SU-DHL-6 (cell line): ENCODE results near the gene MAP3K7.
"Not testable (repeated sequence)": the region's sequence is repeated elsewhere in the genome, so short reads cannot be mapped to it uniquely, and the experiment has no call there.

Source experiments
- H2AFZ ChIP-seq: fragments of 200-600 bp; sonication (generic); 2 replicates; pipeline ENCODE4 v1.6.1; 2014; ENCODE audit warnings: low read depth, mild to moderate bottlenecking, moderate library complexity, mixed read lengths, antibody characterized with exemption, low read length; ENCODE audit not compliant: severe bottlenecking
- H3F3A ChIP-seq: fragments of 200-600 bp; shearing (Covaris generic); 2 replicates; pipeline ENCODE4 v1.6.0; 2016; ENCODE audit warnings: antibody characterized with exemption, mild to moderate bottlenecking; ENCODE audit not compliant: insufficient read depth
- H3K27ac ChIP-seq: fragments of 200-600 bp; sonication (generic); 2 replicates; pipeline ENCODE4 v1.5.1; 2016; ENCODE audit warnings: low read depth, mild to moderate bottlenecking, low read length, moderate library complexity, mixed read lengths
- H3K27me3 ChIP-seq: fragments of 200-600 bp; sonication (generic), shearing (Covaris generic); 2 replicates; pipeline ENCODE4 v1.6.0; 2014; ENCODE audit warnings: mild to moderate bottlenecking, low read length
- H3K36me3 ChIP-seq: fragments of 200-600 bp; sonication (generic); 2 replicates; pipeline ENCODE4 v1.6.1; 2014; ENCODE audit warnings: mild to moderate bottlenecking, low read length, mixed read lengths
- H3K4me2 ChIP-seq: fragments of 300-600, 200-600 bp; shearing (Covaris generic), sonication (generic); 2 replicates; pipeline ENCODE4 v1.6.0; 2014; ENCODE audit warnings: low read length, low read depth, mild to moderate bottlenecking; ENCODE audit not compliant: poor library complexity, severe bottlenecking
- H3K4me3 ChIP-seq: fragments of 200-600 bp; sonication (generic); 2 replicates; pipeline ENCODE4 v1.5.1; 2014; ENCODE audit warnings: antibody characterized with exemption, low read length, mild to moderate bottlenecking, mixed read lengths; ENCODE audit not compliant: insufficient read depth, poor library complexity, severe bottlenecking
- H3K79me2 ChIP-seq: fragments of 200-600 bp; sonication (generic); 2 replicates; pipeline ENCODE4 v1.6.1; 2014; ENCODE audit warnings: mild to moderate bottlenecking, low read length, moderate library complexity; ENCODE audit not compliant: insufficient read depth
- H3K9ac ChIP-seq: fragments of 200-600 bp; sonication (generic); 2 replicates; pipeline ENCODE4 v1.7.0; 2014; ENCODE audit warnings: mild to moderate bottlenecking, low read length
- H3K9me2 ChIP-seq: fragments of 200-600 bp; sonication (generic); replicated peaks from 2 replicates; pipeline ENCODE4 v1.6.1; 2014; ENCODE audit warnings: low read length; ENCODE audit not compliant: insufficient read depth
- H3K9me3 ChIP-seq: fragments of 200-600 bp; sonication (generic); 2 replicates; pipeline ENCODE4 v1.6.1; 2014; ENCODE audit warnings: low read length, mixed read lengths; ENCODE audit not compliant: insufficient read depth
- H4K20me1 ChIP-seq: fragments of 200-600 bp; sonication (generic); 2 replicates; pipeline ENCODE4 v1.6.1; 2014; ENCODE audit warnings: low read depth, mild to moderate bottlenecking, antibody characterized with exemption, low read length, moderate library complexity, mixed read lengths
- EZH2phosphoT487 ChIP-seq: fragments of 200-600 bp; sonication (generic), shearing (Covaris generic); conservative IDR thresholded peaks from 2 replicates; pipeline ENCODE4 v1.6.1; 2018; ENCODE audit warnings: mild to moderate bottlenecking, antibody characterized with exemption, low read length, moderate library complexity, mixed read lengths
- TF ChIP-seq, protein P1 (sequence below): fragments of 200-600 bp; sonication (generic); IDR thresholded peaks from one replicate; pipeline ENCODE4 v1.5.1; 2017; ENCODE audit warnings: antibody characterized with exemption, mild to moderate bottlenecking, low read length, moderate library complexity; ENCODE audit not compliant: insufficient read depth, poor library complexity, severe bottlenecking

The MAP3K7 gene

DNA sequence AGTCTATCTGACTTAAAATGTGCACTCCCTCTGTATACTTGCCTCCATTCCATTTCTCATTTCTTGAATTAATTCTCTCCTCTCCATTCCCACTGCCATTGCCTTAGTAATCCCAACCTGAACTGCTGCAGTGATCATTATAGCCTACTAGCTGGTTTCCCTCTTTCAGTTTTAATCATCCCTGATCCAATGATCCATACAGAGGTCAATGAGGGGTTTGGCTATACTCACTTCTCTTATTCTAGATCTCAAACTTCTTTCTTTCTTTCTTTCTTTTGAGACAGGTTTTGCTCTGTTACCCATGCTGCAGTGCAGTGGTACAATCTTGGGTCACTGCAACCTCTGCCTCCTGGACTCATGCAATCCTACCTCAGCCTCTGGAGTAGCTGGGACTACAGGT, 17.6 kb downstream of the MAP3K7 start:
- Histone ChIP-seq H3K4me3 (no peak overlapping the region), H4K20me1 (no peaks in the 10 kb centered on the region; the same call in 1 of the 2 replicates), H3K36me3 (peaks cover 21% of the 10 kb centered on the region), H3K27me3 (no peaks in the 10 kb centered on the region), H3K9me3 (no peaks in the 10 kb centered on the region), H3K9me2 (no peaks in the 10 kb centered on the region), H3K9ac (no peak overlapping the region), H3K27ac (no peak overlapping the region), H3F3A (no peaks in the 10 kb centered on the region), H3K79me2 (peaks cover 19% of the 10 kb centered on the region; the same call in 1 of the 2 replicates), H3K4me2 (no peak overlapping the region), H2AFZ (no peak overlapping the region)
- TF ChIP-seq EZH2phosphoT487, result no peak
- TF ChIP-seq, protein P1, sequence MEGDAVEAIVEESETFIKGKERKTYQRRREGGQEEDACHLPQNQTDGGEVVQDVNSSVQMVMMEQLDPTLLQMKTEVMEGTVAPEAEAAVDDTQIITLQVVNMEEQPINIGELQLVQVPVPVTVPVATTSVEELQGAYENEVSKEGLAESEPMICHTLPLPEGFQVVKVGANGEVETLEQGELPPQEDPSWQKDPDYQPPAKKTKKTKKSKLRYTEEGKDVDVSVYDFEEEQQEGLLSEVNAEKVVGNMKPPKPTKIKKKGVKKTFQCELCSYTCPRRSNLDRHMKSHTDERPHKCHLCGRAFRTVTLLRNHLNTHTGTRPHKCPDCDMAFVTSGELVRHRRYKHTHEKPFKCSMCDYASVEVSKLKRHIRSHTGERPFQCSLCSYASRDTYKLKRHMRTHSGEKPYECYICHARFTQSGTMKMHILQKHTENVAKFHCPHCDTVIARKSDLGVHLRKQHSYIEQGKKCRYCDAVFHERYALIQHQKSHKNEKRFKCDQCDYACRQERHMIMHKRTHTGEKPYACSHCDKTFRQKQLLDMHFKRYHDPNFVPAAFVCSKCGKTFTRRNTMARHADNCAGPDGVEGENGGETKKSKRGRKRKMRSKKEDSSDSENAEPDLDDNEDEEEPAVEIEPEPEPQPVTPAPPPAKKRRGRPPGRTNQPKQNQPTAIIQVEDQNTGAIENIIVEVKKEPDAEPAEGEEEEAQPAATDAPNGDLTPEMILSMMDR, result no peak

DNA sequence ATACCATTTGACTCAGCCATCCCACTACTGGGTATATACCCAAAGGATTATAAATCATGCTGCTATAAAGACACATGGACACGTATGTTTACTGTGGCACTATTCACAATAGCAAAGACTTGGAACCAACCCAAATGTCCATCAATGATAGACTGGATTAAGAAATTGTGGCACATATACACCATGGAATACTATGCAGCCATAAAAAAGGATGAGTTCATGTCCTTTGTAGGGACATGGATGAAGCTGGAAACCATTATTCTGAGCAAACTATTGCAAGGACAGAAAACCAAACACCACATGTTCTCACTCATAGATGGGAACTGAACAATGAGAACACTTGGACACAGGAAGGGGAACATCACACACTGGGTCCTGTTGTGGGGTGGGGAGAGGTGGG, 19.2 kb downstream of the MAP3K7 start:
- not testable (repeated sequence) for H3K27me3 ChIP-seq, H3K4me3 ChIP-seq, H3F3A ChIP-seq, H3K9me3 ChIP-seq, H3K9me2 ChIP-seq, H3K4me2 ChIP-seq, H3K27ac ChIP-seq, H2AFZ ChIP-seq, H3K9ac ChIP-seq, H4K20me1 ChIP-seq
- Histone ChIP-seq H3K36me3 (peaks cover 21% of the 10 kb centered on the region), H3K79me2 (peaks cover 11% of the 10 kb centered on the region; the same call in 1 of the 2 replicates)

DNA sequence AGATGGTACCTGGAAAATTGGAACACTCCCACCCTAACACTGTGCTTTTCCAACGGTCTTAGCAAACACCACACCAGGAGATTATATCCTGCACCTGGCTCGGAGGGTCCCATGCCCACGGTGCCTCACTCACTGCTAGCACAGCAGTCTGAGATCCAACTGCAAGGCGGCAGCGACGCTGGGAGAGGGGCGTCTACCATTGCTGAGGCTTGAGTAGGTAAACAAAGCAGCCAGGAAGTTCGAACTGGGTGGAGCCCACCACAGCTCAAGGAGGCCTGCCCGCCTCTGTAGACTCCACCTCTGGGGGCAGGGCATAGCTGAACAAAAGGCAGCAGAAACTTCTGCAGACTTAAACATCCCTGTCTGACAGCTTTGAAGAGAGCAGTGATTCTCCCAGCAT, 24.5 kb downstream of the MAP3K7 start:
- H3K4me2 ChIP-seq, H3F3A ChIP-seq, H3K79me2 ChIP-seq, H3K9me2 ChIP-seq, H3K27me3 ChIP-seq, H3K9ac ChIP-seq, H3K27ac ChIP-seq, H2AFZ ChIP-seq, H3K4me3 ChIP-seq, H3K9me3 ChIP-seq, H4K20me1 ChIP-seq: not testable (repeated sequence)
- peaks cover 18% of the 10 kb centered on the region for H3K36me3 ChIP-seq

DNA sequence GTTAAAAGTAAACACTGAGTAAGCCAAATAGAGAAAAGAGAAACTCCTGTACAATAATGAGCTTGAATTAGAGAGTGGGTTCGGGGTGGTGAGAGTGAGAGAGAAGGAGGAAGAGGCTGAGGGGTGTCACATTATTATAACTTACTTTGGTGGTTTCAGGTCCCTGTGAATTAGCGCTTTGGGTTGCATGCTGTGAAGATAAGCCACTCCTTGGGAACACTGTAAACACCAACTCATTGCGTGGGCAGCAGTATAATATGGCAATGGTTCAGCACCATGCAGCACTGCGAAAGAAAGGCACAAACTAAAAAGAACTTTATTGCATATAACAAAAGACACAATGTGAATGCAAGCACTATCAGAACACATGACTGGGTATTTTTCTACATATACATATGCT, 26.9 kb downstream of the MAP3K7 start:
- Histone ChIP-seq H3K27ac (no peak overlapping the region), H3K9me3 (no peaks in the 10 kb centered on the region), H2AFZ (no peak overlapping the region), H3K9ac (no peak overlapping the region), H3K9me2 (no peaks in the 10 kb centered on the region), H3K27me3 (no peaks in the 10 kb centered on the region), H3K36me3 (peaks cover 23% of the 10 kb centered on the region), H3F3A (no peaks in the 10 kb centered on the region; the same call in 1 of the 2 replicates), H4K20me1 (no peaks in the 10 kb centered on the region), H3K4me2 (no peak overlapping the region), H3K79me2 (no peaks in the 10 kb centered on the region; the same call in 1 of the 2 replicates), H3K4me3 (no peak overlapping the region)
- TF ChIP-seq, protein P1, result no peak
- TF ChIP-seq EZH2phosphoT487, result no peak
